Endodermal cell (in vitro differentiated cells): ENCODE measurements around the gene PHLDA2. TPM values are rescaled to one million over a fixed set of nuclear protein-coding genes. Genes with fewer than 3 reads are reported as not detected.

Source experiments
- DNase-seq: peaks from one replicate; pipeline ENCODE4 v3.0.0-alpha.2; 2017
- H3K27ac ChIP-seq: 2 replicates; pipeline ENCODE4 v1.5.1; 2013; ENCODE audit warnings: mild to moderate bottlenecking, low read depth, low read length, moderate library complexity
- H3K27me3 ChIP-seq: 2 replicates; pipeline ENCODE4 v1.6.1; 2013; ENCODE audit warnings: mild to moderate bottlenecking, low read length, moderate library complexity; ENCODE audit not compliant: insufficient read depth, control insufficient read depth, poor library complexity, severe bottlenecking
- H3K36me3 ChIP-seq: 2 replicates; pipeline ENCODE4 v1.7.0; 2013; ENCODE audit warnings: mild to moderate bottlenecking, low read length, moderate library complexity; ENCODE audit not compliant: control insufficient read depth, insufficient read depth
- H3K4me1 ChIP-seq: one replicate; pipeline ENCODE4 v1.7.0; 2013; ENCODE audit warnings: low read length; ENCODE audit not compliant: control insufficient read depth, insufficient read depth
- H3K4me3 ChIP-seq: 2 replicates; pipeline ENCODE4 v1.5.1; 2013; ENCODE audit warnings: mild to moderate bottlenecking, low read length, moderate library complexity
- H3K9ac ChIP-seq: 2 replicates; pipeline ENCODE4 v1.6.1; 2013; ENCODE audit warnings: mild to moderate bottlenecking, low read length, moderate library complexity; ENCODE audit not compliant: poor library complexity, severe bottlenecking; ENCODE audit errors: extremely low read depth
- H3K9me3 ChIP-seq: 2 replicates; pipeline ENCODE4 v1.6.1; 2013; ENCODE audit warnings: mild to moderate bottlenecking, low read length, moderate library complexity; ENCODE audit not compliant: control insufficient read depth
- H3K27ac Mint-ChIP-seq: 2 replicates; pipeline ENCODE4 v1.8.0; 2020; ENCODE audit warnings: mixed read lengths
- H3K27me3 Mint-ChIP-seq: 2 replicates; pipeline ENCODE4 v1.8.0; 2021; ENCODE audit warnings: mild to moderate bottlenecking, mixed read lengths; ENCODE audit not compliant: insufficient read depth
- H3K36me3 Mint-ChIP-seq: 2 replicates; pipeline ENCODE4 v1.8.0; 2020; ENCODE audit warnings: low read depth, mixed read lengths
- H3K4me1 Mint-ChIP-seq: 2 replicates; pipeline ENCODE4 v1.8.0; 2020; ENCODE audit warnings: mixed read lengths
- H3K4me3 Mint-ChIP-seq: 2 replicates; pipeline ENCODE4 v1.8.0; 2020; ENCODE audit warnings: mild to moderate bottlenecking, moderate library complexity, mixed read lengths
- H3K9me3 Mint-ChIP-seq: 2 replicates; pipeline ENCODE4 v1.8.0; 2020; ENCODE audit warnings: mild to moderate bottlenecking, mixed read lengths
- CTCF ChIP-seq: fragments of 200-600 bp; sonication (generic); conservative IDR thresholded peaks from 2 replicates; pipeline ENCODE4 v1.5.0; 2021; ENCODE audit warnings: antibody characterized with exemption, mild to moderate bottlenecking
- WGBS, 2 experiments: methylation state at CpG; one replicate each; pipeline versions ENCODE4 v1.1.5 to v1.1.7; 2013; ENCODE audit warnings: missing lambda C conversion rate in 2 of 2, mixed read lengths in 1 of 2; ENCODE audit not compliant: insufficient coverage in 1 of 2, insufficient read length in 1 of 2; 5-methylcytosine and 5-hydroxymethylcytosine counted together
- total RNA-seq, 2 donors: library from RNA; stranded (reverse); fragmentation: NEBNext Ultra II Directional in 1 of 2; extraction: Animal tissue kit (Norgen Biotek cat#: 25700) in 1 of 2; gene quantifications; 2 replicates in 1 of 2; 3 replicates in 1 of 2; pipeline ENCODE4 v1.2.1, GENCODE V29; 2021

Gene PHLDA2
- total RNA-seq, 2 donors from 2014 or later = 3.0 to 5.1 TPM

GRCh38 chr11:2898366-2899079 lies 30.7 kb downstream of the PHLDA2 start:
- no peak overlapping the region for H3K4me3 Mint-ChIP-seq
- Histone ChIP-seq H3K9me3 (no peaks in the 10 kb centered on the region), H3K4me1 (peaks cover 4% of the 10 kb centered on the region), H3K4me3 (no peak overlapping the region), H3K36me3 (no peaks in the 10 kb centered on the region), H3K9ac (no peak overlapping the region), H3K27ac (no peak overlapping the region), H3K27me3 (no peaks in the 10 kb centered on the region)
- H3K4me1 Mint-ChIP-seq = peaks cover 4% of the 10 kb centered on the region
- H3K9me3 Mint-ChIP-seq = no peaks in the 10 kb centered on the region
- H3K27me3 Mint-ChIP-seq = peaks cover 52% of the 10 kb centered on the region
- no peaks in the 10 kb centered on the region for H3K36me3 Mint-ChIP-seq
- WGBS, 2 experiments = 82 to 88% methylated on average over 8 to 12 of the region's 12 CpGs
- no peak overlapping the region for H3K27ac Mint-ChIP-seq
- DNase-seq = no peak
- no peak for TF ChIP-seq CTCF

- H3K9me3 ChIP-seq = no peaks in the 10 kb centered on the region
- no peaks in the 10 kb centered on the region for H3K9me3 Mint-ChIP-seq
- H3K4me3 Mint-ChIP-seq = no peak overlapping the region
- H3K4me1 Mint-ChIP-seq = peaks cover 4% of the 10 kb centered on the region
- H3K36me3 Mint-ChIP-seq = no peaks in the 10 kb centered on the region
- H3K4me3 ChIP-seq = no peak overlapping the region
- WGBS, 2 experiments = 90 to 94% methylated on average over 3 to 6 of the region's 6 CpGs
- H3K27me3 ChIP-seq = no peaks in the 10 kb centered on the region
- H3K36me3 ChIP-seq = no peaks in the 10 kb centered on the region
- H3K27ac Mint-ChIP-seq = no peak overlapping the region
- no peak overlapping the region for H3K9ac ChIP-seq
- no peak for DNase-seq
- TF ChIP-seq CTCF = no peak
- H3K27ac ChIP-seq = no peak overlapping the region
- H3K4me1 ChIP-seq = no peaks in the 10 kb centered on the region
- H3K27me3 Mint-ChIP-seq = peaks cover 52% of the 10 kb centered on the region
Measured at GRCh38 chr11:2897048-2897447, 32.2 kb downstream of the PHLDA2 start.

- Histone ChIP-seq H3K9me3 (no peaks in the 10 kb centered on the region), H3K4me1 (no peaks in the 10 kb centered on the region), H3K27me3 (no peaks in the 10 kb centered on the region), H3K9ac (no peak overlapping the region), H3K27ac (no peak overlapping the region), H3K36me3 (no peaks in the 10 kb centered on the region), H3K4me3 (no peak overlapping the region)
- Mint-ChIP-seq H3K4me1 (peaks cover 2% of the 10 kb centered on the region), H3K9me3 (no peaks in the 10 kb centered on the region), H3K27me3 (peaks cover 46% of the 10 kb centered on the region), H3K4me3 (no peak overlapping the region), H3K27ac (no peak overlapping the region), H3K36me3 (no peaks in the 10 kb centered on the region)
- WGBS, 2 experiments = 74 to 80% methylated on average over 4 to 9 of the region's 9 CpGs
- DNase-seq = no peak
- TF ChIP-seq CTCF = no peak
Measured at GRCh38 chr11:2896047-2896446, 33.2 kb downstream of the PHLDA2 start.
